Lower lobe of right lung (tissue), 2 donors: ENCODE measurements around the gene FPR1. TPM values are rescaled to one million over a fixed set of nuclear protein-coding genes. Genes with fewer than 3 reads are reported as not detected.
A peak's percentile ranks its signal among the peaks of the same experiment; 100 is the strongest.

Experiments
- ATAC-seq, 2 donors: fragments of 200-7000 bp; cut with Tn5 transposase; one replicate each; pipeline ENCODE4 v1.9.1; 2020 to 2022; ENCODE audit warnings: mild to moderate bottlenecking in 2 of 2, moderate library complexity in 2 of 2
- DNase-seq: peaks from one replicate; pipeline ENCODE4 v3.0.0-alpha.2; 2020
- H3K27ac ChIP-seq: fragments of 200-600 bp; one replicate; pipeline ENCODE4 v1.8.0; 2022
- H3K27me3 ChIP-seq: fragments of 200-600 bp; one replicate; pipeline ENCODE4 v1.8.0; 2022; ENCODE audit warnings: low read depth
- H3K36me3 ChIP-seq: fragments of 200-600 bp; one replicate; pipeline ENCODE4 v1.8.0; 2022; ENCODE audit warnings: mild to moderate bottlenecking
- H3K4me1 ChIP-seq: fragments of 200-600 bp; one replicate; pipeline ENCODE4 v1.8.0; 2022
- H3K4me3 ChIP-seq: fragments of 200-600 bp; one replicate; pipeline ENCODE4 v1.8.0; 2022; ENCODE audit warnings: mild to moderate bottlenecking
- H3K9me3 ChIP-seq: fragments of 200-600 bp; one replicate; pipeline ENCODE4 v1.8.0; 2022
- CTCF ChIP-seq: fragments of 200-600 bp; IDR thresholded peaks from one replicate; pipeline ENCODE4 v1.8.0; 2022; ENCODE audit warnings: antibody characterized with exemption, mild to moderate bottlenecking
- intact Hi-C: fragments of 100-400 bp; cut with DNase I; formaldehyde crosslinking; loops from one replicate; pipeline ENCODE4 v1.11.0; 2022
- total RNA-seq: library from RNA; stranded (reverse); fragmentation: NEBNext Ultra II Directional; extraction: Animal tissue kit (Norgen Biotek cat#: 25700); gene quantifications from one replicate; pipeline ENCODE4 v1.2.1, GENCODE V29; 2021
- donor health status: DM: no; HTN: yes; CAD: no; lungs with severe emphysema.

Gene FPR1
- total RNA-seq, 1 donor from 2014 or later = 105 TPM

- H3K9me3 ChIP-seq = no peaks in the 10 kb centered on the region
- H3K4me3 ChIP-seq = no peak overlapping the region
- no peaks in the 10 kb centered on the region for H3K36me3 ChIP-seq
- intact Hi-C loops = no loop called here
- no peaks in the 10 kb centered on the region for H3K27me3 ChIP-seq
- peak overlapping the region; percentile 56 for H3K27ac ChIP-seq
- no peaks in the 10 kb centered on the region for H3K4me1 ChIP-seq
- ATAC-seq = peak; percentile 46 to 64
- no peak for DNase-seq
- TF ChIP-seq CTCF = no peak
Measured at GRCh38 chr19:51754109-51754508, 2.4 kb upstream of the FPR1 start.

- peak overlapping the region; percentile 40 for H3K4me3 ChIP-seq
- H3K27me3 ChIP-seq = no peaks in the 10 kb centered on the region
- no peak for TF ChIP-seq CTCF
- H3K27ac ChIP-seq = peak overlapping the region; percentile 65
- no peaks in the 10 kb centered on the region for H3K4me1 ChIP-seq
- ATAC-seq (peak; percentile 46 to 47), DNase-seq (no peak)
- no peaks in the 10 kb centered on the region for H3K36me3 ChIP-seq
- intact Hi-C loops = no loop called here
- H3K9me3 ChIP-seq = no peaks in the 10 kb centered on the region
Measured at GRCh38 chr19:51750400-51751094, 1.1 kb downstream of the FPR1 start.

GRCh38 chr19:51749979-51750378 is 1.7 kb downstream of the FPR1 start:
- H3K27me3 ChIP-seq = no peaks in the 10 kb centered on the region
- no peak overlapping the region for H3K27ac ChIP-seq
- no peak for ATAC-seq
- H3K36me3 ChIP-seq = no peaks in the 10 kb centered on the region
- no peak for TF ChIP-seq CTCF
- no peaks in the 10 kb centered on the region for H3K4me1 ChIP-seq
- peak overlapping the region; percentile 40 for H3K4me3 ChIP-seq
- DNase-seq = no peak
- intact Hi-C loops = no loop called here
- no peaks in the 10 kb centered on the region for H3K9me3 ChIP-seq

GRCh38 chr19:51746731-51747130 is 4.9 kb downstream of the FPR1 start:
- no peak overlapping the region for H3K4me3 ChIP-seq
- H3K27ac ChIP-seq = no peak overlapping the region
- ATAC-seq (no peak), DNase-seq (no peak)
- H3K9me3 ChIP-seq = no peaks in the 10 kb centered on the region
- H3K4me1 ChIP-seq = no peaks in the 10 kb centered on the region
- no peak for TF ChIP-seq CTCF
- H3K36me3 ChIP-seq = no peaks in the 10 kb centered on the region
- no peaks in the 10 kb centered on the region for H3K27me3 ChIP-seq
- intact Hi-C loops = no loop called here

- no peak for TF ChIP-seq CTCF
- Histone ChIP-seq H3K4me3 (no peak overlapping the region), H3K36me3 (no peaks in the 10 kb centered on the region), H3K27ac (no peak overlapping the region), H3K4me1 (no peaks in the 10 kb centered on the region), H3K9me3 (no peaks in the 10 kb centered on the region), H3K27me3 (no peaks in the 10 kb centered on the region)
- no peak for ATAC-seq
- intact Hi-C loops = no loop called here
- no peak for DNase-seq
Measured at GRCh38 chr19:51743405-51743804, 8.3 kb downstream of the FPR1 start.
